HepG2 (cell line): ENCODE measurements around the gene THOC6. TPM values are rescaled to one million over a fixed set of nuclear protein-coding genes. Genes with fewer than 3 reads are reported as not detected.
A peak's percentile ranks its signal among the peaks of the same experiment; 100 is the strongest.

Experiments
- ATAC-seq: fragments of 200-7000 bp; cut with Tn5 transposase; 3 replicates; pipeline ENCODE4 v1.9.1; 2020; ENCODE audit warnings: mild to moderate bottlenecking, moderate library complexity
- BruUV-seq: library from RNA; stranded (reverse); fragments of 400-500 nt; replicated peaks from 2 replicates; lab custom pipeline; 2021; lab: Mats Ljungman, UMichigan
- CTCF ChIA-PET: fragments of 300-600 bp; formaldehyde crosslinking; extraction: SDS; loops from one replicate; lab custom pipeline; 2021; ENCODE audit warnings: low total read pairs, inconsistent platforms, low intra/inter-chr PET ratio; lab: Yijun Ruan, JAX
- POLR2A ChIA-PET: fragments of 350-600 bp; sonication (Branson Sonifier 250); formaldehyde crosslinking; loops from one replicate; lab custom pipeline; 2020; ENCODE audit warnings: antibody characterized with exemption, inconsistent platforms; lab: Yijun Ruan, JAX
- DNase-seq: peaks from one replicate; pipeline ENCODE4 v3.0.0-alpha.2; 2015; ENCODE audit warnings: low spot score
- FAIRE-seq: peaks from 3 replicates; lab custom pipeline; 2011; peaks lifted over from hg19 to GRCh38; lab: Jason Lieb, UNC
- H2AFZ ChIP-seq: one replicate; pipeline ENCODE4 v1.6.1; 2011; ENCODE audit warnings: low read length, inconsistent platforms
- H3K27ac ChIP-seq: fragments of 300-600 bp; 3 replicates; pipeline ENCODE4 v1.8.0; 2011; ENCODE audit warnings: mixed run types, mild to moderate bottlenecking, mixed read lengths, low read length, inconsistent platforms; ENCODE audit not compliant: insufficient read depth; ENCODE audit errors: extremely low read length
- H3K27me3 ChIP-seq, 2 experiments: fragments of 200-600 bp in 1 of 2; 2 replicates in 1 of 2; 3 replicates in 1 of 2; pipeline versions ENCODE4 v1.6.0 to v1.8.0; 2011; ENCODE audit warnings: low read length in 2 of 2, mild to moderate bottlenecking in 2 of 2, moderate library complexity in 2 of 2, inconsistent platforms in 1 of 2; ENCODE audit not compliant: insufficient read depth in 2 of 2, control insufficient read depth in 1 of 2
- H3K36me3 ChIP-seq, 2 experiments: fragments of 200-600 bp in 1 of 2; replicated peaks in 1 of 2; 2 replicates in 1 of 2; 3 replicates in 1 of 2; pipeline versions ENCODE4 v1.5.1 to v1.8.0; 2011; ENCODE audit warnings: low read length in 2 of 2, inconsistent platforms in 1 of 2; ENCODE audit not compliant: insufficient read depth in 2 of 2, control insufficient read depth in 1 of 2
- H3K4me1 ChIP-seq: 2 replicates; pipeline ENCODE4 v1.5.1; 2012; ENCODE audit warnings: low read length, inconsistent platforms; ENCODE audit not compliant: insufficient read depth
- H3K4me2 ChIP-seq: 2 replicates; pipeline ENCODE4 v1.6.0; 2011; ENCODE audit warnings: low read depth, low read length, inconsistent platforms
- H3K4me3 ChIP-seq, 3 experiments: fragments of 200-600 bp in 1 of 3; sonication (generic), shearing (Covaris generic) in 1 of 3; replicated peaks in 1 of 3; 2 replicates each; pipeline ENCODE4 v1.5.1; 2011 to 2016; ENCODE audit warnings: low read length in 3 of 3, inconsistent platforms in 2 of 3, low read depth in 2 of 3, mild to moderate bottlenecking in 2 of 3, control low read depth in 1 of 3, mixed read lengths in 1 of 3; ENCODE audit not compliant: insufficient read depth in 1 of 3
- H3K79me2 ChIP-seq: one replicate; pipeline ENCODE4 v1.6.1; 2011; ENCODE audit warnings: low read length, inconsistent platforms; ENCODE audit not compliant: insufficient read depth
- H3K9ac ChIP-seq: 2 replicates; pipeline ENCODE4 v1.6.0; 2011; ENCODE audit warnings: mild to moderate bottlenecking, low read depth, low read length, inconsistent platforms; ENCODE audit not compliant: insufficient read depth
- H3K9me3 ChIP-seq: 2 replicates; pipeline ENCODE4 v1.5.1; 2012; ENCODE audit warnings: mild to moderate bottlenecking, low read length
- H4K20me1 ChIP-seq: 2 replicates; pipeline ENCODE4 v1.6.0; 2011; ENCODE audit warnings: inconsistent platforms, mild to moderate bottlenecking, low read length, moderate library complexity; ENCODE audit not compliant: insufficient read depth
- HIVEP1 ChIP-seq: sonication (generic); formaldehyde crosslinking; IDR thresholded peaks from 2 replicates; pipeline ENCODE4 v1.4.0; 2020; ENCODE audit warnings: mild to moderate bottlenecking, missing genetic modification reagents
- IKZF4 ChIP-seq: sonication (generic); formaldehyde crosslinking; IDR thresholded peaks from 2 replicates; pipeline ENCODE4 v1.5.1; 2020; ENCODE audit warnings: borderline replicate concordance, mild to moderate bottlenecking, low read depth, missing genetic modification reagents; ENCODE audit errors: not compliant biosample characterization
- ISL2 ChIP-seq: sonication (generic); formaldehyde crosslinking; IDR thresholded peaks from 2 replicates; pipeline ENCODE4 v1.5.0; 2020; ENCODE audit warnings: missing genetic modification reagents
- KLF13 ChIP-seq: sonication (generic); formaldehyde crosslinking; IDR thresholded peaks from 2 replicates; pipeline ENCODE4 v1.4.0; 2020; ENCODE audit warnings: mild to moderate bottlenecking, missing genetic modification reagents
- MTF1 ChIP-seq: sonication (generic); formaldehyde crosslinking; IDR thresholded peaks from 2 replicates; pipeline ENCODE4 v1.5.0; 2020; ENCODE audit warnings: missing genetic modification reagents
- PAWR ChIP-seq: sonication (generic); formaldehyde crosslinking; IDR thresholded peaks from 2 replicates; pipeline ENCODE4 v1.4.0; 2020; ENCODE audit warnings: missing genetic modification reagents, mild to moderate bottlenecking, borderline replicate concordance
- PTBP1 ChIP-seq: fragments of 200-400 bp; formaldehyde crosslinking; IDR thresholded peaks from 2 replicates; pipeline ENCODE4 v1.6.1; 2018; ENCODE audit warnings: low read length, low read depth; ENCODE audit not compliant: poor library complexity, severe bottlenecking
- SOX5 ChIP-seq: IDR thresholded peaks from 2 replicates; pipeline ENCODE4 v1.6.1; 2016; ENCODE audit warnings: borderline replicate concordance
- ZNF20 ChIP-seq: sonication (generic); formaldehyde crosslinking; IDR thresholded peaks from 2 replicates; pipeline ENCODE4 v1.4.0; 2020; ENCODE audit warnings: mild to moderate bottlenecking, moderate library complexity, missing genetic modification reagents
- WGBS: methylation state at CpG from one replicate; pipeline ENCODE4 v1.1.6; 2017; ENCODE audit warnings: low lambda C conversion rate; 5-methylcytosine and 5-hydroxymethylcytosine counted together
- in situ Hi-C: cut with HindIII; loops from 2 replicates; pipeline ENCODE4 v1.10.0; 2017; ENCODE audit warnings: low pct_unique_long_range_greater_than_20kb; ENCODE audit not compliant: extremely low pct_ligation_motif_present
- intact Hi-C: fragments of 100-400 bp; cut with micrococcal nuclease; formaldehyde crosslinking; loops from one replicate; pipeline ENCODE4 v1.10.0; 2022; ENCODE audit not compliant: unreplicated experiment
- polyA plus RNA-seq, 8 experiments: library from polyadenylated mRNA; depleted of rRNA in 3 of 8; stranded (reverse) in 7 of 8; unstranded in 1 of 8; fragments of >200 nt; fragmentation: Illumina TruSeq in 4 of 8; extraction: Trizol in 4 of 8; gene quantifications; 2 replicates each; pipeline versions ENCODE4 v1.2.1 to v1.2.3, GENCODE V29; 2011 to 2016; ENCODE audit warnings: low read depth in 4 of 8, missing spikeins in 1 of 8, mixed read lengths in 1 of 8; ENCODE audit not compliant: insufficient read depth in 1 of 8
- total RNA-seq, 5 experiments: library from RNA; depleted of rRNA; stranded (reverse); fragments of >200 nt; fragmentation: Illumina TruSeq; extraction: Trizol; gene quantifications; 2 replicates each; pipeline ENCODE4 v1.2.3, GENCODE V29; 2016; ENCODE audit warnings: low read depth in 1 of 5
- TF ChIP-seq, protein P1 (sequence below): sonication (generic); formaldehyde crosslinking; IDR thresholded peaks from 2 replicates; pipeline ENCODE4 v1.5.0; 2020; ENCODE audit warnings: mild to moderate bottlenecking, missing genetic modification reagents, moderate library complexity
- TF ChIP-seq, protein P2 (sequence below): sonication (generic); formaldehyde crosslinking; IDR thresholded peaks from 2 replicates; pipeline ENCODE4; 2020; ENCODE audit warnings: missing genetic modification reagents, mild to moderate bottlenecking, borderline replicate concordance

The THOC6 gene
- total and polyA plus RNA-seq, 2 of the 13 experiments (the other 11 are each of a cell fraction or from before 2014, with no cell fraction given): 32.1 to 37.0 TPM

DNA sequence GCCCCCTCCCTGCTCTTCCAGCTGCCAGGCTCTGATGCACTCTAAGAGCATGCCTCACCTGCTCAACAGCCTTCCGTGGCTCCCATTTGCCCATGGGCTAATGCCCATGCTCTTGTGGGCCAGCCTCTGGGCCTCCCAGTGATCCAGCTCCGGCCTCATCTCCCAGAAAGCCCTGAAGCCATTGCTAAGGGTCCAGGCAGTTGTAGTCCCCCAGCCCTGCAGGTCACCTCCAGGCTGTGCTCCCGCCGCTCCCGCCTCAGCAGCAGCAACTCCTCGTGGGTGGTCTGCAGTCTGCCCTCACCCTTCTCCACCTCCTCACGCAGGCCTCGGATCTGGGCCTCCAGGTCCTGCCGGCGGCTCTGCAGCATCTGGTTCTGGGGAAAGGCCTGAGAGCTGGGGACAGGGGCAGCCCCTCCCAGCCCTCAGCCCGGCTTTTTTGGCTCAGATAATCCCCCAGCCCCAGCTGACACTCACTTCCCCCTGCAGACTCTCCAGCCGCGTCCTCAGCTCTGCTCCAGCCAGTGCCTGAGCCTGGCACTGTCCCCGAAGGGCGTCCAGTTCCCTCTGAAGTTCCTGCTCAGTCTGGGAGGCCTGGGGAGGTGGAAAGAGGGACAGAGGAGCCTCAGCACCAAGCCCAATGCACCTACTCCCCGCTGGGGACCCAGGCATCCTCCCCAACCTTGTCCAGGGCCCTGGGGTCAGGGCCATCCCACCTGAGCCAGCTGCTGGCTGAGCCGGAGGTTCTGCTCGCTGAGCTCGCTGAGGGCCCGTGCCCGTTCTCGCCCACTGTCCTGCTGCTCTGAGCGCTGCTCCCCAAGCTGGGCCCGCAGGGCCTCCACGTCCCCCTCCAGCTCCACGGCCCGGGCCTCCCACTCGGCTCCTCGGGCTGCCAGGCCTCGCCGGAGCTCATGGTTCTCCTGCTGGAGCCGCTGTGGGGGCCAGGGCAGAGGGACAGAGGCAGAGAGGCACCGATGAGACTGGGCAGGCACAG lies 6.7 kb downstream of the THOC6 start:
- ATAC-seq: peak; percentile 6
- intact Hi-C loops (no loop called here), in situ Hi-C loops (no loop called here)
- no peak overlapping the region for H2AFZ ChIP-seq
- H3K9ac ChIP-seq: no peak overlapping the region
- H3K4me1 ChIP-seq: peaks cover 25% of the 10 kb centered on the region
- no peak overlapping the region for H3K4me2 ChIP-seq
- peaks cover 14% of the 10 kb centered on the region in 2 experiments; a peak in 4 of 5 replicates for H3K36me3 ChIP-seq
- no peak for TF ChIP-seq HIVEP1 (CRISPR knock-in tag)
- TF ChIP-seq, protein P1, sequence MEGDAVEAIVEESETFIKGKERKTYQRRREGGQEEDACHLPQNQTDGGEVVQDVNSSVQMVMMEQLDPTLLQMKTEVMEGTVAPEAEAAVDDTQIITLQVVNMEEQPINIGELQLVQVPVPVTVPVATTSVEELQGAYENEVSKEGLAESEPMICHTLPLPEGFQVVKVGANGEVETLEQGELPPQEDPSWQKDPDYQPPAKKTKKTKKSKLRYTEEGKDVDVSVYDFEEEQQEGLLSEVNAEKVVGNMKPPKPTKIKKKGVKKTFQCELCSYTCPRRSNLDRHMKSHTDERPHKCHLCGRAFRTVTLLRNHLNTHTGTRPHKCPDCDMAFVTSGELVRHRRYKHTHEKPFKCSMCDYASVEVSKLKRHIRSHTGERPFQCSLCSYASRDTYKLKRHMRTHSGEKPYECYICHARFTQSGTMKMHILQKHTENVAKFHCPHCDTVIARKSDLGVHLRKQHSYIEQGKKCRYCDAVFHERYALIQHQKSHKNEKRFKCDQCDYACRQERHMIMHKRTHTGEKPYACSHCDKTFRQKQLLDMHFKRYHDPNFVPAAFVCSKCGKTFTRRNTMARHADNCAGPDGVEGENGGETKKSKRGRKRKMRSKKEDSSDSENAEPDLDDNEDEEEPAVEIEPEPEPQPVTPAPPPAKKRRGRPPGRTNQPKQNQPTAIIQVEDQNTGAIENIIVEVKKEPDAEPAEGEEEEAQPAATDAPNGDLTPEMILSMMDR (CRISPR knock-in tag): 0 out of 2 replicates have a peak, but pooled peaks have one; percentile 1
- H3K27me3 ChIP-seq: peaks cover 12 to 64% of the 10 kb centered on the region in 2 experiments
- no peak overlapping the region for H3K27ac ChIP-seq
- FAIRE-seq: no peak
- no peak for DNase-seq
- POLR2A ChIA-PET: interaction anchor here (0.9 to 18.8 kb wide), 4 partner anchors 9 to 57 kb away, joined by 3 to 750 read pairs (median 21); partner anchors contain the start of genes CLDN9, HCFC1R1, THOC6 and TNFRSF12A
- 33% methylated on average over 18 of the region's 33 CpGs for WGBS
- CTCF ChIA-PET: interaction anchor here (1.4 kb wide), 1 partner anchor 29 kb away, joined by 5 read pairs; no protein-coding TSS in a partner anchor
- no peak overlapping the region; a peak in 1 of 6 replicates for H3K4me3 ChIP-seq
- no TSS peak for BruUV-seq
- H4K20me1 ChIP-seq: peaks cover 2% of the 10 kb centered on the region; the same call in 1 of the 2 replicates
- no peaks in the 10 kb centered on the region for H3K79me2 ChIP-seq
- H3K9me3 ChIP-seq: no peaks in the 10 kb centered on the region

DNA sequence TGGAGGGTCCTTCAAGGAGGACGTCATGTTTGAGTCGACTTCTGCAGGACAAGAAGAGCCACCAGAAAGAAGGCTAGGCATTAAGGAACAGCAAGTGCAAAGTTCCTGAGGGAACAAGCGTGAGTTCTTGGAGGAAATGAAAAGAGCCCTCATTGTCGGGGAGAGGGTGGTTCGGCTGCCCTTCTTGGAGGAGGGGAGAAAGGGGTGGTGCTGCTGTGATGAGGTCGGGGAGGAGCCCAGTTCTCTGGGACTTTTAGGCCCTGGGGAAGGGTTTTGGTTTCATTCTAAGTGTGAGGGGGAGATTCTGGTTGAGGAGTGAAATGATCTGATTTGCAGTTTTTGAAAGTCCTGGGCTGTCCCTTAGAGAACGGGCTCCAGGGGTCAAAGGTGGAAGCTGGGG lies 8.8 kb downstream of the THOC6 start:
- Histone ChIP-seq H2AFZ (no peak overlapping the region), H3K4me2 (no peak overlapping the region), H3K4me1 (peaks cover 30% of the 10 kb centered on the region), H3K9ac (no peak overlapping the region), H3K9me3 (no peaks in the 10 kb centered on the region), H3K79me2 (no peaks in the 10 kb centered on the region), H3K27me3 (peaks cover 15 to 84% of the 10 kb centered on the region in 2 experiments), H4K20me1 (no peaks in the 10 kb centered on the region), H3K27ac (no peak overlapping the region), H3K4me3 (no peak overlapping the region), H3K36me3 (no peaks in the 10 kb centered on the region)
- FAIRE-seq (no peak), DNase-seq (no peak), ATAC-seq (no peak)
- POLR2A ChIA-PET: interaction anchor here (1.1 kb wide), 1 partner anchor 9 kb away, joined by 3 read pairs; the partner anchor contains the start of genes HCFC1R1 and THOC6
- BruUV-seq: no TSS peak
- intact Hi-C loops (no loop called here), in situ Hi-C loops (no loop called here)
- CTCF ChIA-PET: no interaction called here
- WGBS: 20% methylated on average over 7 of the region's 7 CpGs
- TF ChIP-seq ZNF20 (CRISPR knock-in tag): no peak
- no peak for TF ChIP-seq SOX5 (CRISPR knock-in tag)
- no peak for TF ChIP-seq KLF13
- TF ChIP-seq ISL2 (CRISPR knock-in tag): no peak
- no peak for TF ChIP-seq MTF1 (CRISPR knock-in tag)
- TF ChIP-seq PTBP1: no peak
- no peak for TF ChIP-seq IKZF4
- TF ChIP-seq, protein P2, sequence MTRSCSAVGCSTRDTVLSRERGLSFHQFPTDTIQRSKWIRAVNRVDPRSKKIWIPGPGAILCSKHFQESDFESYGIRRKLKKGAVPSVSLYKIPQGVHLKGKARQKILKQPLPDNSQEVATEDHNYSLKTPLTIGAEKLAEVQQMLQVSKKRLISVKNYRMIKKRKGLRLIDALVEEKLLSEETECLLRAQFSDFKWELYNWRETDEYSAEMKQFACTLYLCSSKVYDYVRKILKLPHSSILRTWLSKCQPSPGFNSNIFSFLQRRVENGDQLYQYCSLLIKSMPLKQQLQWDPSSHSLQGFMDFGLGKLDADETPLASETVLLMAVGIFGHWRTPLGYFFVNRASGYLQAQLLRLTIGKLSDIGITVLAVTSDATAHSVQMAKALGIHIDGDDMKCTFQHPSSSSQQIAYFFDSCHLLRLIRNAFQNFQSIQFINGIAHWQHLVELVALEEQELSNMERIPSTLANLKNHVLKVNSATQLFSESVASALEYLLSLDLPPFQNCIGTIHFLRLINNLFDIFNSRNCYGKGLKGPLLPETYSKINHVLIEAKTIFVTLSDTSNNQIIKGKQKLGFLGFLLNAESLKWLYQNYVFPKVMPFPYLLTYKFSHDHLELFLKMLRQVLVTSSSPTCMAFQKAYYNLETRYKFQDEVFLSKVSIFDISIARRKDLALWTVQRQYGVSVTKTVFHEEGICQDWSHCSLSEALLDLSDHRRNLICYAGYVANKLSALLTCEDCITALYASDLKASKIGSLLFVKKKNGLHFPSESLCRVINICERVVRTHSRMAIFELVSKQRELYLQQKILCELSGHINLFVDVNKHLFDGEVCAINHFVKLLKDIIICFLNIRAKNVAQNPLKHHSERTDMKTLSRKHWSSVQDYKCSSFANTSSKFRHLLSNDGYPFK: no peak
- TF ChIP-seq PAWR: no peak
